PC-9 (cell line): ENCODE data around the gene MBOAT7. TPM values are rescaled to one million over a fixed set of nuclear protein-coding genes. Genes with fewer than 3 reads are reported as not detected.

Experiments used
- BruUV-seq: library from RNA; stranded (reverse); fragments of 400-500 nt; replicated peaks from 2 replicates; lab custom pipeline; 2021; lab: Mats Ljungman, UMichigan
- CTCF ChIA-PET: fragments of 300-600 bp; sonication (Branson Sonifier 250); formaldehyde crosslinking; loops from one replicate; lab custom pipeline; 2022; ENCODE audit warnings: antibody characterized with exemption; lab: Charles Lee
- POLR2A ChIA-PET: fragments of 300-600 bp; sonication (Branson Sonifier 250); formaldehyde crosslinking; loops from one replicate; lab custom pipeline; 2022; ENCODE audit warnings: antibody characterized with exemption; ENCODE audit not compliant: unreplicated experiment; lab: Charles Lee
- DNase-seq, 2 experiments: peaks; one replicate each; pipeline versions ENCODE4 v3.0.0 to v3.0.0-alpha.2; 2015 to 2022; ENCODE audit warnings: mixed read lengths in 1 of 2
- H2AFZ ChIP-seq: fragments of 200-600 bp; sonication (generic); 2 replicates; pipeline ENCODE4 v1.8.1; 2017; ENCODE audit warnings: antibody characterized with exemption
- H3F3A ChIP-seq: fragments of 200-600 bp; sonication (generic); 2 replicates; pipeline ENCODE4 v1.8.1; 2017; ENCODE audit warnings: antibody characterized with exemption, mild to moderate bottlenecking, low read depth; ENCODE audit not compliant: insufficient read depth
- H3K27ac ChIP-seq: fragments of 200-600 bp; sonication (generic); 2 replicates; pipeline ENCODE4 v1.6.1; 2016; ENCODE audit warnings: mixed run types
- H3K27me3 ChIP-seq: fragments of 200-600 bp; sonication (generic); 2 replicates; pipeline ENCODE4 v1.6.1; 2016; ENCODE audit warnings: low read depth, mixed run types; ENCODE audit not compliant: insufficient read depth
- H3K36me3 ChIP-seq: fragments of 200-600 bp; sonication (generic); 2 replicates; pipeline ENCODE4 v1.6.1; 2016; ENCODE audit warnings: low read depth, mixed run types
- H3K4me1 ChIP-seq: fragments of 200-600 bp; sonication (generic); replicated peaks from 2 replicates; pipeline ENCODE4 v1.6.1; 2016; ENCODE audit warnings: mixed run types; ENCODE audit not compliant: insufficient read depth
- H3K4me2 ChIP-seq: fragments of 200-600 bp; sonication (generic); 2 replicates; pipeline ENCODE4 v1.6.1; 2017; ENCODE audit warnings: mixed run types
- H3K4me3 ChIP-seq: fragments of 200-600 bp; sonication (generic); 2 replicates; pipeline ENCODE4 v1.6.1; 2016; ENCODE audit warnings: mixed run types
- H3K79me2 ChIP-seq: fragments of 200-600 bp; sonication (generic); 2 replicates; pipeline ENCODE4 v1.6.1; 2017; ENCODE audit warnings: low read depth, mixed run types
- H3K9me2 ChIP-seq: fragments of 200-600 bp; sonication (generic); 2 replicates; pipeline ENCODE4 v1.8.1; 2017; ENCODE audit warnings: mild to moderate bottlenecking; ENCODE audit not compliant: insufficient read depth
- H3K9me3 ChIP-seq: fragments of 200-600 bp; sonication (generic); 2 replicates; pipeline ENCODE4 v1.8.1; 2016; ENCODE audit warnings: low read depth; ENCODE audit not compliant: insufficient read depth
- H4K20me1 ChIP-seq: fragments of 200-600 bp; sonication (generic); 2 replicates; pipeline ENCODE4 v1.8.1; 2017; ENCODE audit not compliant: insufficient read depth
- CTCF ChIP-seq: fragments of 200-600 bp; sonication (generic); conservative IDR thresholded peaks from 2 replicates; pipeline ENCODE4 v1.6.1; 2017; ENCODE audit warnings: mixed run types, antibody characterized with exemption, mild to moderate bottlenecking, moderate library complexity
- EZH2 ChIP-seq: fragments of 200-600 bp; sonication (generic); IDR thresholded peaks from 2 replicates; pipeline ENCODE4 v1.8.0; 2017; ENCODE audit warnings: antibody characterized with exemption, low read depth
- intact Hi-C: fragments of 100-400 bp; cut with micrococcal nuclease; formaldehyde crosslinking; loops from one replicate; pipeline ENCODE4 v1.10.0; 2022; ENCODE audit not compliant: unreplicated experiment
- total RNA-seq: library from RNA; stranded (reverse); gene quantifications from 2 replicates; pipeline ENCODE4 v1.2.3, GENCODE V29; 2021

Gene MBOAT7
- total RNA-seq, 1 experiment from 2014 or later = 494 TPM

DNA sequence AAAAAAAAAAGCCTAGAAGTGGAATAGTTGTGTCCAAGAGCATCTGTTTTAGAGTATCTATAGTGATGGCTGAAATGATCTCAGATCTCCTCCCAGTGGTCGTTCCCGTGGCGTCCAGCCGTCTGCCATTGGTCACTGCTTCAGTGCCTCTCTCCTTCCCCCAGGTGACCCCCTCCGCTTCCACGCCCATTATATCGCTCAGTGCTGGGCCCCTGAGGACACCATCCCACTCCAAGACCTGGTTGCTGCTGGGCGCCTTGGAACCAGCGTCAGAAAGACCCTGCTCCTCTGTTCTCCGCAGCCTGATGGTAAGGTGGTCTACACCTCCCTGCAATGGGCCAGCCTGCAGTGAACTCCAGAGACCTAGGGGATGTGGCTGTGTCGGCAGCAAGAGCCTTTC is 3.6 kb upstream of the MBOAT7 start:
- Histone ChIP-seq H3K27me3 (no peaks in the 10 kb centered on the region), H3K27ac (no peak overlapping the region), H3K4me3 (no peak overlapping the region), H3K4me2 (peak overlapping the region; percentile 85; the same call in 1 of the 2 replicates), H3K9me2 (no peaks in the 10 kb centered on the region), H3F3A (peaks cover 7% of the 10 kb centered on the region; the same call in 1 of the 2 replicates), H3K36me3 (peaks cover 15% of the 10 kb centered on the region), H3K9me3 (no peaks in the 10 kb centered on the region), H4K20me1 (peaks cover 1% of the 10 kb centered on the region; the same call in 1 of the 2 replicates), H3K4me1 (peaks cover 15% of the 10 kb centered on the region), H2AFZ (no peak overlapping the region), H3K79me2 (peaks cover 36% of the 10 kb centered on the region)
- BruUV-seq = no TSS peak
- ChIA-PET CTCF (no interaction called here), POLR2A (interaction anchor here (0.7 to 0.8 kb wide), 2 partner anchors 33 to 316 kb away, joined by 9 to 13 read pairs; partner anchors contain the start of gene LENG1)
- TF ChIP-seq EZH2 (no peak), CTCF (no peak)
- DNase-seq = no peak
- intact Hi-C loops = no loop called here

DNA sequence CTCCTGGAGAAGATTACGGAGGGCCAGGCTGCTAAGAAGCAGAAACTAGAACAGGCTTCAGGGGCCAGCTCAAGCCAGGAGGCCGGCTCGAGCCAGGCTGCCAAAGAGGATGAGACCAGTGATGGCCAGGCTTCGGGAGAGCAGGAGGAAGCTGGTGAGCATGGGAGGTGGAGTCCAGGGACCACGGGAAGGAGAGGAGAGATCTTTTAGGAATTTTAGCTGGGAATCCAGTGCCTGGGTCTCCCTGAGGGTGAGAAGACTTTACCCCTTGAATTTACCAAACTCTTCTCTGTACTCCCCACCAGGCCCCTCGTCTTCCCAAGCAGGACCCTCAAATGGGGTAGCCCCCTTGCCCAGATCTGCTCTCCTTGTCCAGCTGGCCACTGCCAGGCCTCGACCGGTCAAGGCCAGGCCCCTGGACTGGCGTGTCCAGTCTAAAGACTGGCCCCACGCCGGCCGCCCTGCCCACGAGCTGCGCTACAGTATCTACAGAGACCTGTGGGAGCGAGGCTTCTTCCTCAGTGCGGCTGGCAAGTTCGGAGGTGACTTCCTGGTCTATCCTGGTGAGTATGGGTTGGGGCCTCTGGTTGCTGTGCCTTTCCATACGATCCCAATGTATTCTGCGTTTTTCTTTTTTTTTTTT is 2.6 kb upstream of the MBOAT7 start:
- ChIA-PET CTCF (interaction anchor here (1.0 kb wide), 1 partner anchor 21 kb away, joined by 4 read pairs; no protein-coding TSS in a partner anchor), POLR2A (interaction anchor here (0.6 to 0.7 kb wide), 2 partner anchors 315 to 417 kb away, joined by 3 to 9 read pairs; no protein-coding TSS in a partner anchor)
- peaks cover 47% of the 10 kb centered on the region for H3K79me2 ChIP-seq
- peak in 1 of 2 experiments; percentile 21 for DNase-seq
- no peaks in the 10 kb centered on the region for H3K9me2 ChIP-seq
- H3K4me3 ChIP-seq = peak overlapping the region; percentile 66
- intact Hi-C loops = no loop called here
- no peaks in the 10 kb centered on the region for H3K27me3 ChIP-seq
- peaks cover 24% of the 10 kb centered on the region for H3K4me1 ChIP-seq
- H3K9me3 ChIP-seq = no peaks in the 10 kb centered on the region
- H3K36me3 ChIP-seq = peaks cover 15% of the 10 kb centered on the region
- peak overlapping the region; percentile 85 for H3K4me2 ChIP-seq
- peaks cover 7% of the 10 kb centered on the region; the same call in 1 of the 2 replicates for H4K20me1 ChIP-seq
- H2AFZ ChIP-seq = peak overlapping the region; percentile 78
- peak overlapping the region; percentile 93 for H3K27ac ChIP-seq
- BruUV-seq = no TSS peak
- H3F3A ChIP-seq = peaks cover 5% of the 10 kb centered on the region; the same call in 1 of the 2 replicates
- TF ChIP-seq CTCF = no peak
- no peak for TF ChIP-seq EZH2

DNA sequence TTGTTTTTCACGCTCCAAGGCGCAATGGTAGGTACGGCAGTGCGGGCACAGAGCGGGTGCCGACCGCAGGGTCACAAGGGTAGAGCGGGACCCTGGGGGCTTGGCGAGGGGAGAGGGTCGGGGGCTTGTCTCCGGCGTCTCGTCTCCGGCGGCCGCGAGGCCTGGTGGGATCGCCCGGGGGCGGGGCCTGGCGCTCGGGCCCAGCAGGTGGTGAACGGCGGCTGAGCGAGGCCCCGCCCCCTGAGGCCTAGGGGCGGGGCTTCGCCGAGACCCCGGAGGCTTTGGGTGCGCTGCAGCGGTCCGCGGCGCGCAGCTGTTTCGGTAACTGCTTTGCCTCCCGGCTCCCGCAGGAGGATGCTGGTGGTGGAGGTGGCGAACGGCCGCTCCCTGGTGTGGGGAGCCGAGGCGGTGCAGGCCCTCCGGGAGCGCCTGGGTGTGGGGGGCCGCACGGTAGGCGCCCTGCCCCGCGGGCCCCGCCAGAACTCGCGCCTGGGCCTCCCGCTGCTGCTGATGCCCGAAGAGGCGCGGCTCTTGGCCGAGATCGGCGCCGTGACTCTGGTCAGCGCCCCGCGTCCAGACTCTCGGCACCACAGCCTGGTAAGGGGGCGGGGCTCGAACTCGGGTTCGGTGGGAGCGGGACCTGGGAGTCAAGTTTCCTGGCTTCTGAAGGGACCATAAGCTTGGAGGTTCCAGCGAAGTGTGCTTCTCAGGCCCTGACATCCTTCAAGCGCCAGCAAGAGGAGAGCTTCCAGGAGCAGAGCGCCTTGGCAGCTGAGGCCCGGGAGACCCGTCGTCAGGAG is 1.8 kb upstream of the MBOAT7 start, which contains the start of gene TSEN34:
TSEN34 (plus strand) TSS at position 298 of the 800 bp plus-strand sequence; CDS start at position 355, 57 bp downstream.
- peak within 1 kb of the TSS; percentile 93 for H3K27ac ChIP-seq
- TSS peak; percentile 25 for BruUV-seq
- H3K79me2 ChIP-seq = peaks cover 54% of the 10 kb centered on the region
- H3K4me3 ChIP-seq = peak within 1 kb of the TSS; percentile 66
- H2AFZ ChIP-seq = peak within 1 kb of the TSS; percentile 78
- TF ChIP-seq EZH2 = no peak
- no peak for TF ChIP-seq CTCF
- H3K4me2 ChIP-seq = peak within 1 kb of the TSS; percentile 85
- H3F3A ChIP-seq = no peaks in the 10 kb centered on the region; the same call in 1 of the 2 replicates
- POLR2A ChIA-PET = interaction anchor here (0.6 to 2.8 kb wide), 4 partner anchors 13 to 416 kb away, joined by 3 to 36 read pairs (median 8); partner anchors contain the start of gene CNOT3
- peak; percentile 34 to 93 for DNase-seq
- CTCF ChIA-PET = interaction anchor here (0.6 to 1.0 kb wide), 4 partner anchors 18 to 75 kb away, joined by 3 to 5 read pairs (median 4); no protein-coding TSS in a partner anchor
- peaks cover 7% of the 10 kb centered on the region for H4K20me1 ChIP-seq
- no peaks in the 10 kb centered on the region for H3K9me3 ChIP-seq
- intact Hi-C loops = no loop called here
- no peaks in the 10 kb centered on the region for H3K27me3 ChIP-seq
- peaks cover 24% of the 10 kb centered on the region for H3K4me1 ChIP-seq
- H3K36me3 ChIP-seq = peaks cover 16% of the 10 kb centered on the region
- no peaks in the 10 kb centered on the region for H3K9me2 ChIP-seq
